OCI-LY3 (cell line): ENCODE measurements around the gene BICD1.

Experiments
- H2AFZ ChIP-seq: fragments of 200-600, 300-600 bp; shearing (Covaris generic); 2 replicates; pipeline ENCODE4 v1.6.0; 2014; ENCODE audit warnings: antibody characterized with exemption, low read depth, low read length
- H3K27ac ChIP-seq: fragments of 200-600, 300-600 bp; sonication (generic); 2 replicates; pipeline ENCODE4 v1.5.1; 2014; ENCODE audit warnings: mild to moderate bottlenecking, low read length, moderate library complexity, mixed read lengths
- H3K27me3 ChIP-seq: fragments of 200-600, 300-600 bp; sonication (generic); 2 replicates; pipeline ENCODE4 v1.6.1; 2014; ENCODE audit warnings: low read depth, low read length, mixed read lengths
- H3K36me3 ChIP-seq: fragments of 200-600, 300-600 bp; sonication (generic); replicated peaks from 2 replicates; pipeline ENCODE3; 2014; ENCODE audit warnings: low read depth, low read length, mixed read lengths
- H3K4me1 ChIP-seq: fragments of 300-600, 200-600 bp; sonication (generic); 2 replicates; pipeline ENCODE4 v1.6.1; 2014; ENCODE audit warnings: low read length, mixed read lengths
- H3K4me2 ChIP-seq: fragments of 200-600, 300-600 bp; sonication (generic); 2 replicates; pipeline ENCODE4 v1.6.1; 2014; ENCODE audit warnings: low read length, mixed read lengths
- H3K4me3 ChIP-seq: fragments of 300-600, 200-600 bp; sonication (generic); 2 replicates; pipeline ENCODE4 v1.5.1; 2014; ENCODE audit warnings: antibody characterized with exemption, mild to moderate bottlenecking, low read length, moderate library complexity
- H3K79me2 ChIP-seq: fragments of 300-600, 200-600 bp; shearing (Covaris generic); 2 replicates; pipeline ENCODE4 v1.6.1; 2014; ENCODE audit warnings: mild to moderate bottlenecking, low read length, mixed read lengths
- H3K9ac ChIP-seq: fragments of 300-600, 200-600 bp; shearing (Covaris generic); 2 replicates; pipeline ENCODE4 v1.6.0; 2014; ENCODE audit warnings: mild to moderate bottlenecking, low read length, moderate library complexity
- H3K9me3 ChIP-seq: fragments of 200-600, 300-600 bp; shearing (Covaris generic); 2 replicates; pipeline ENCODE4 v1.6.1; 2014; ENCODE audit warnings: low read length, mixed read lengths; ENCODE audit not compliant: insufficient read depth
- H4K20me1 ChIP-seq: fragments of 200-600, 300-600 bp; sonication (generic); 2 replicates; pipeline ENCODE4 v1.6.1; 2016; ENCODE audit warnings: low read length, mixed read lengths; ENCODE audit not compliant: insufficient read depth
- EZH2phosphoT487 ChIP-seq: fragments of 200-600 bp; shearing (Covaris generic); IDR thresholded peaks from 2 replicates; pipeline ENCODE4 v1.6.1; 2018; ENCODE audit warnings: antibody characterized with exemption, mixed run types, low read depth
- TF ChIP-seq, protein P1 (sequence below): fragments of 200-600, 300-600 bp; sonication (generic); IDR thresholded peaks from 2 replicates; pipeline ENCODE4 v1.5.1; 2014; ENCODE audit warnings: antibody characterized with exemption, low read length, low read depth

BICD1 gene

DNA sequence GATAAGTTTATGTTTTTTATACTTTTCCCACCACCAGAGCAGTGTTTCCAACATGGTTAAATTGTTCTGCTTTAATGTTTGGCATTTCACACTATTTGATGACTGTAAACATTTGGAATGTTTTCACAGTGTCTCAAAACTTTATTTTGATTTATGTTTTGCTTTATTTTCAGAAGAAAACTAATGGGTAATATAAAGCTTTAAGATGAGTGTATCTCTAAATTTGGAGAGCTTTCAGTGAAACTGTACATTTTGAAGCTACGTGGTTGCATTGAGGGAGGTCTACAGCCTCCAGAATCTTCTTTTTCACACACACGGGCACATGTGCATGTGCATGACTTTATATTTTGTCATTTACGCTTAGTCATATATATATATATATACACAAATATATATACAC, 10.7 kb downstream of the BICD1 start:
- Histone ChIP-seq H3K27ac (no peak overlapping the region), H3K4me1 (peaks cover 5% of the 10 kb centered on the region), H3K9ac (no peak overlapping the region), H3K36me3 (no peaks in the 10 kb centered on the region), H3K4me2 (no peak overlapping the region), H3K27me3 (no peaks in the 10 kb centered on the region), H3K9me3 (no peaks in the 10 kb centered on the region), H3K4me3 (no peak overlapping the region), H2AFZ (no peak overlapping the region), H3K79me2 (peaks cover 4% of the 10 kb centered on the region; the same call in 1 of the 2 replicates), H4K20me1 (no peaks in the 10 kb centered on the region)
- TF ChIP-seq, protein P1, sequence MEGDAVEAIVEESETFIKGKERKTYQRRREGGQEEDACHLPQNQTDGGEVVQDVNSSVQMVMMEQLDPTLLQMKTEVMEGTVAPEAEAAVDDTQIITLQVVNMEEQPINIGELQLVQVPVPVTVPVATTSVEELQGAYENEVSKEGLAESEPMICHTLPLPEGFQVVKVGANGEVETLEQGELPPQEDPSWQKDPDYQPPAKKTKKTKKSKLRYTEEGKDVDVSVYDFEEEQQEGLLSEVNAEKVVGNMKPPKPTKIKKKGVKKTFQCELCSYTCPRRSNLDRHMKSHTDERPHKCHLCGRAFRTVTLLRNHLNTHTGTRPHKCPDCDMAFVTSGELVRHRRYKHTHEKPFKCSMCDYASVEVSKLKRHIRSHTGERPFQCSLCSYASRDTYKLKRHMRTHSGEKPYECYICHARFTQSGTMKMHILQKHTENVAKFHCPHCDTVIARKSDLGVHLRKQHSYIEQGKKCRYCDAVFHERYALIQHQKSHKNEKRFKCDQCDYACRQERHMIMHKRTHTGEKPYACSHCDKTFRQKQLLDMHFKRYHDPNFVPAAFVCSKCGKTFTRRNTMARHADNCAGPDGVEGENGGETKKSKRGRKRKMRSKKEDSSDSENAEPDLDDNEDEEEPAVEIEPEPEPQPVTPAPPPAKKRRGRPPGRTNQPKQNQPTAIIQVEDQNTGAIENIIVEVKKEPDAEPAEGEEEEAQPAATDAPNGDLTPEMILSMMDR, result no peak
- no peak for TF ChIP-seq EZH2phosphoT487

DNA sequence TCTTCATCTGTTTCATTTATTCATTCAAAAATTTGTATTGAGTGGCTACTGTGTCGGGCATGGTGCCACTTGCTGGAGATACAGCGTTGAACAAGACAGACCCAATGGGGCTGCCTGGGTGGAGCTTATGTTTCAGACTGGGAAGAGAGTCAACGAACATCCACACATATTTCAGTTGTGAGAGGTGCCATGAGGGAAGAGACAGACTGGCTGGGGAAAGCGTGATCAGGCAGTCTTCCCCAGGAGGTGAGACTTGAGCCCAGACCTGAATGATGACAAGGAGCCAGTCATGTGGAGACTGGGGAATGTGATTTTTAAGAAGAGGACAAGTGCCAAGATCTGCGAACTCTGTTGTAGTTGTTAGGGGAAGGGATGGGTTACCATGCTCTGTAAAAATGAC, 12.2 kb downstream of the BICD1 start:
- H3K4me3 ChIP-seq, result no peak overlapping the region
- H3K27me3 ChIP-seq, result no peaks in the 10 kb centered on the region
- H3K9ac ChIP-seq, result no peak overlapping the region
- H3K79me2 ChIP-seq, result peaks cover 4% of the 10 kb centered on the region; the same call in 1 of the 2 replicates
- no peak overlapping the region for H3K4me2 ChIP-seq
- H4K20me1 ChIP-seq, result no peaks in the 10 kb centered on the region
- TF ChIP-seq, protein P1, result no peak
- TF ChIP-seq EZH2phosphoT487, result no peak
- no peaks in the 10 kb centered on the region for H3K36me3 ChIP-seq
- no peaks in the 10 kb centered on the region for H3K9me3 ChIP-seq
- no peak overlapping the region for H2AFZ ChIP-seq
- H3K27ac ChIP-seq, result no peak overlapping the region
- H3K4me1 ChIP-seq, result peaks cover 5% of the 10 kb centered on the region

DNA sequence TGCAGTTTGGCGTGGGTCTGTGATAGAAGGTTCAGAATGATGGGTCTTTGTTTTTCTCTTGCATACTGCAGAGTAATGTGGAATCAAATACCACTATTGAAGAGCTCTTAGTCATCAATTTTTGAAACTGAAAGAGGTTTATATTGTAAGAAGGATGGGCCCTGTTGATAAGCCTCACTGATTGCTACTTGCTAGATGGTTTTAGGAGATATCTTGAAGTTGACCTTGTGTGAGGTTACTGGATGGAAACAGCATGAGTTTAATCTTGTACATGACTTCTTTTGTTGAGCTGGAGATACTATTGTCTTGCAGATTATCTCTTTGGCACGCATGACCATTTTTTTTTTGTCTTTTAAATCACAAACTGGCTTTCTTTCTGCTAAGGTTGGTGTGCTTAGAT, 13.8 kb downstream of the BICD1 start:
- no peak overlapping the region for H3K4me2 ChIP-seq
- H4K20me1 ChIP-seq, result no peaks in the 10 kb centered on the region
- no peak overlapping the region for H3K9ac ChIP-seq
- H3K79me2 ChIP-seq, result peaks cover 4% of the 10 kb centered on the region; the same call in 1 of the 2 replicates
- no peak overlapping the region for H3K4me3 ChIP-seq
- H3K36me3 ChIP-seq, result no peaks in the 10 kb centered on the region
- H3K9me3 ChIP-seq, result no peaks in the 10 kb centered on the region
- TF ChIP-seq EZH2phosphoT487, result no peak
- TF ChIP-seq, protein P1, result no peak
- H3K27me3 ChIP-seq, result no peaks in the 10 kb centered on the region
- no peak overlapping the region for H2AFZ ChIP-seq
- H3K27ac ChIP-seq, result no peak overlapping the region
- peaks cover 5% of the 10 kb centered on the region for H3K4me1 ChIP-seq

DNA sequence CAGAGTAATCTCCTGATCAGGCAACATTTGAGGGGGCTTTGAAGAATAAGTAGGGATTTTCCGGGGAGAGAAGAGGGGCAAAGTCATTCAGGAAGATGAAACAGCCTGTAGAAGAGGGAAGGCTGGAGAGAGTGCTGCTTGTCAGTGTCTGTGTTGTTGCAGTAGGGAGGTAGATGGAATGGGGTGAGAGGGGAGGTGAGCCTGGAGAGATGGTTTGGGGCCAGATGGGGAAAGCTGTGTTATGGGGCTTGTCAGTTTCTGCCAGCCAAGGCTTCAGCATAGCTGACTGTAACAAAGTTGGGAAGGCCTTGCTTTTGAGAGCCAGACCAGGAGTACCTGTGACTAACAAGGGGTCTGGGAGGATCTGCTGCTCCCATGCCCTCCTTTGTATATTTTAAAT, 18.0 kb downstream of the BICD1 start:
- Histone ChIP-seq H4K20me1 (no peaks in the 10 kb centered on the region), H3K4me3 (no peak overlapping the region), H2AFZ (no peak overlapping the region), H3K27ac (no peak overlapping the region), H3K27me3 (no peaks in the 10 kb centered on the region), H3K9me3 (no peaks in the 10 kb centered on the region), H3K4me1 (peaks cover 5% of the 10 kb centered on the region), H3K36me3 (no peaks in the 10 kb centered on the region), H3K4me2 (no peak overlapping the region), H3K79me2 (peaks cover 7% of the 10 kb centered on the region; the same call in 1 of the 2 replicates), H3K9ac (no peak overlapping the region)
- TF ChIP-seq, protein P1, result no peak
- no peak for TF ChIP-seq EZH2phosphoT487
